H1 (cell line): ENCODE data around the gene OPA3. TPM values are rescaled to one million over a fixed set of nuclear protein-coding genes. Genes with fewer than 3 reads are reported as not detected.

Source experiments
- CTCF ChIA-PET: fragments of 300-600 bp; sonication (Branson Sonifier 250); formaldehyde crosslinking; loops from one replicate; lab custom pipeline; 2021; ENCODE audit not compliant: partially characterized antibody; lab: Charles Lee
- POLR2A ChIA-PET: fragments of 300-600 bp; sonication (Branson Sonifier 250); formaldehyde crosslinking; loops from one replicate; lab custom pipeline; 2021; ENCODE audit warnings: inconsistent platforms; ENCODE audit not compliant: partially characterized antibody; lab: Charles Lee
- DNase-seq, 2 experiments: peaks; one replicate each; pipeline versions ENCODE4 v3.0.0 to v3.0.0-alpha.2; 2010 to 2022; ENCODE audit warnings: low spot score in 2 of 2, low read depth in 1 of 2, mixed read lengths in 1 of 2
- FAIRE-seq: peaks from 2 replicates; lab custom pipeline; 2011; peaks lifted over from hg19 to GRCh38; lab: Jason Lieb, UNC
- H2AFZ ChIP-seq: 2 replicates; pipeline ENCODE4 v1.8.1; 2012; ENCODE audit warnings: low read length, inconsistent platforms
- H2AK5ac ChIP-seq: 2 replicates; pipeline ENCODE4 v1.6.1; 2013; ENCODE audit warnings: low read depth, low read length
- H2BK120ac ChIP-seq: replicated peaks from 2 replicates; pipeline ENCODE3; 2013; ENCODE audit warnings: low read depth, low read length, inconsistent platforms
- H2BK12ac ChIP-seq: 2 replicates; pipeline ENCODE4 v1.6.1; 2013; ENCODE audit warnings: low read depth, low read length
- H2BK15ac ChIP-seq: 2 replicates; pipeline ENCODE4 v1.6.1; 2013; ENCODE audit warnings: low read length
- H2BK20ac ChIP-seq: 2 replicates; pipeline ENCODE4 v1.6.1; 2013; ENCODE audit warnings: low read length
- H2BK5ac ChIP-seq: 2 replicates; pipeline ENCODE4 v1.6.1; 2013; ENCODE audit warnings: low read depth, low read length
- H3K14ac ChIP-seq: 2 replicates; pipeline ENCODE4 v1.6.1; 2013; ENCODE audit warnings: inconsistent platforms; ENCODE audit not compliant: insufficient read length
- H3K18ac ChIP-seq: 2 replicates; pipeline ENCODE4 v1.6.1; 2013; ENCODE audit warnings: low read length; ENCODE audit errors: extremely low read depth
- H3K23ac ChIP-seq: 2 replicates; pipeline ENCODE4 v1.6.1; 2013; ENCODE audit warnings: inconsistent platforms; ENCODE audit not compliant: insufficient read length
- H3K23me2 ChIP-seq: 2 replicates; pipeline ENCODE4 v1.6.1; 2013; ENCODE audit warnings: low read depth, low read length
- H3K27ac ChIP-seq: 2 replicates; pipeline ENCODE4 v1.6.1; 2011; ENCODE audit warnings: low read depth, low read length, inconsistent platforms
- H3K27me3 ChIP-seq, 4 experiments: replicated peaks in 1 of 4; 1 replicate in 1 of 4; 2 replicates in 3 of 4; pipeline versions ENCODE4 v1.6.1 to v1.8.1; 2011 to 2013; ENCODE audit warnings: low read length in 3 of 4, mild to moderate bottlenecking in 3 of 4, inconsistent platforms in 2 of 4, mixed read lengths in 2 of 4, moderate library complexity in 1 of 4; ENCODE audit not compliant: control insufficient read depth in 3 of 4, insufficient read depth in 3 of 4; ENCODE audit errors: extremely low read depth in 1 of 4
- H3K36me3 ChIP-seq, 4 experiments: 2 replicates each; pipeline versions ENCODE4 v1.6.1 to v1.8.1; 2011 to 2013; ENCODE audit warnings: mild to moderate bottlenecking in 4 of 4, low read length in 3 of 4, moderate library complexity in 2 of 4, control low read depth in 1 of 4, inconsistent platforms in 1 of 4; ENCODE audit not compliant: insufficient read depth in 4 of 4, control insufficient read depth in 2 of 4
- H3K4ac ChIP-seq: replicated peaks from 2 replicates; pipeline ENCODE3; 2013; ENCODE audit warnings: low read length, low read depth, mixed read lengths, inconsistent platforms; ENCODE audit not compliant: insufficient read length
- H3K4me1 ChIP-seq, 4 experiments: replicated peaks in 1 of 4; 1 replicate in 1 of 4; 2 replicates in 3 of 4; pipeline versions ENCODE4 v1.6.1 to v1.8.1; 2011 to 2013; ENCODE audit warnings: low read length in 3 of 4, inconsistent platforms in 2 of 4, mixed read lengths in 1 of 4; ENCODE audit not compliant: insufficient read depth in 4 of 4, control insufficient read depth in 3 of 4
- H3K4me2 ChIP-seq, 2 experiments: 2 replicates each; pipeline versions ENCODE4 v1.6.1 to v1.8.1; 2011 to 2013; ENCODE audit warnings: low read depth in 2 of 2, low read length in 2 of 2, control low read depth in 1 of 2, inconsistent platforms in 1 of 2, mild to moderate bottlenecking in 1 of 2; ENCODE audit not compliant: insufficient read depth in 1 of 2
- H3K4me3 ChIP-seq, 4 experiments: fragments of 200-600, 300-600 bp in 1 of 4; sonication (generic), shearing (Covaris generic), sonication (Bioruptor Twin) in 1 of 4; 2 replicates each; pipeline versions ENCODE4 v1.5.1 to v1.8.1; 2011 to 2016; ENCODE audit warnings: low read length in 4 of 4, low read depth in 3 of 4, control low read depth in 2 of 4, inconsistent platforms in 2 of 4, mild to moderate bottlenecking in 2 of 4, mixed read lengths in 1 of 4, moderate library complexity in 1 of 4; ENCODE audit not compliant: insufficient read depth in 2 of 4; ENCODE audit errors: extremely low read depth in 1 of 4
- H3K56ac ChIP-seq: replicated peaks from 2 replicates; pipeline ENCODE3; 2013; ENCODE audit warnings: low read depth, mild to moderate bottlenecking, mixed read lengths, low read length, inconsistent platforms; ENCODE audit not compliant: insufficient read length
- H3K79me1 ChIP-seq: 2 replicates; pipeline ENCODE4 v1.6.1; 2013; ENCODE audit warnings: low read depth, low read length, control low read depth
- H3K79me2 ChIP-seq, 2 experiments: 2 replicates each; pipeline versions ENCODE4 v1.6.1 to v1.8.1; 2012 to 2013; ENCODE audit warnings: low read length in 2 of 2, mild to moderate bottlenecking in 2 of 2, inconsistent platforms in 1 of 2; ENCODE audit not compliant: insufficient read depth in 2 of 2, control insufficient read depth in 1 of 2
- H3K9ac ChIP-seq, 4 experiments: replicated peaks in 1 of 4; 1 replicate in 1 of 4; 2 replicates in 3 of 4; pipeline versions ENCODE4 v1.6.1 to v1.8.1; 2011 to 2013; ENCODE audit warnings: low read depth in 3 of 4, low read length in 3 of 4, control low read depth in 2 of 4, mild to moderate bottlenecking in 2 of 4, moderate library complexity in 2 of 4, inconsistent platforms in 1 of 4; ENCODE audit errors: extremely low read depth in 1 of 4
- H3K9me3 ChIP-seq, 2 experiments: 2 replicates each; pipeline versions ENCODE4 v1.6.1 to v1.8.1; 2012 to 2013; ENCODE audit warnings: mild to moderate bottlenecking in 2 of 2, moderate library complexity in 2 of 2, control low read depth in 1 of 2, inconsistent platforms in 1 of 2, low read depth in 1 of 2, low read length in 1 of 2, mixed read lengths in 1 of 2; ENCODE audit not compliant: insufficient read depth in 2 of 2
- H4K20me1 ChIP-seq, 2 experiments: replicated peaks in 1 of 2; 2 replicates each; pipeline versions ENCODE3 to v1.8.1; 2011 to 2013; ENCODE audit warnings: inconsistent platforms in 2 of 2, low read length in 2 of 2, mild to moderate bottlenecking in 1 of 2; ENCODE audit not compliant: insufficient read depth in 2 of 2, control insufficient read depth in 1 of 2
- H4K5ac ChIP-seq: 2 replicates; pipeline ENCODE4 v1.6.1; 2013; ENCODE audit warnings: low read length, low read depth, mixed read lengths, inconsistent platforms; ENCODE audit not compliant: insufficient read length
- H4K8ac ChIP-seq: 2 replicates; pipeline ENCODE4 v1.8.0; 2013; ENCODE audit warnings: mild to moderate bottlenecking, moderate library complexity, low read length, inconsistent platforms; ENCODE audit not compliant: insufficient read depth; ENCODE audit errors: extremely low read depth
- H4K91ac ChIP-seq: replicated peaks from 2 replicates; pipeline ENCODE3; 2013; ENCODE audit warnings: low read length, mixed read lengths, inconsistent platforms; ENCODE audit not compliant: insufficient read length
- BACH1 ChIP-seq: IDR thresholded peaks from 2 replicates; pipeline ENCODE4 v1.6.1; 2012; ENCODE audit warnings: low read length, improper control_type of control experiment
- CBX8 ChIP-seq: fragments of 300-800, 300-1000 bp; sonication (generic); IDR thresholded peaks from 2 replicates; pipeline ENCODE4 v1.7.1; 2016; ENCODE audit warnings: low read depth, low read length, borderline replicate concordance
- CEBPB ChIP-seq: IDR thresholded peaks from 2 replicates; pipeline ENCODE4 v1.6.1; 2012; ENCODE audit warnings: low read depth, low read length
- CREB1 ChIP-seq: IDR thresholded peaks from 2 replicates; pipeline ENCODE4 v1.6.1; 2012; ENCODE audit warnings: inconsistent platforms
- EZH2 ChIP-seq: fragments of 200-600 bp; sonication (generic); IDR thresholded peaks from 2 replicates; pipeline ENCODE4 v1.7.1; 2012; ENCODE audit warnings: low read depth, mild to moderate bottlenecking, moderate library complexity, low read length, inconsistent platforms; ENCODE audit not compliant: severe bottlenecking
- FOSL1 ChIP-seq: IDR thresholded peaks from 2 replicates; pipeline ENCODE4 v1.6.1; 2011; ENCODE audit warnings: mild to moderate bottlenecking, low read depth, low read length, moderate library complexity; ENCODE audit not compliant: insufficient read depth
- GABPA ChIP-seq: IDR thresholded peaks from 2 replicates; pipeline ENCODE4 v1.6.1; 2011; ENCODE audit warnings: mild to moderate bottlenecking, low read length, moderate library complexity, borderline replicate concordance; ENCODE audit not compliant: insufficient read depth
- RBBP5 ChIP-seq: IDR thresholded peaks from 2 replicates; pipeline ENCODE4 v1.7.1; 2012; ENCODE audit warnings: low read depth, mild to moderate bottlenecking, inconsistent platforms, low read length, moderate library complexity, borderline replicate concordance
- SIN3A ChIP-seq, 2 experiments: IDR thresholded peaks in 1 of 2; conservative IDR thresholded peaks in 1 of 2; 2 replicates each; pipeline ENCODE4 v1.6.1; 2011 to 2012; ENCODE audit warnings: low read length in 2 of 2, improper control_type of control experiment in 1 of 2, low read depth in 1 of 2, mild to moderate bottlenecking in 1 of 2
- SUZ12 ChIP-seq: fragments of 200-600 bp; sonication (generic); IDR thresholded peaks from 2 replicates; pipeline ENCODE4 v1.6.1; 2012; ENCODE audit warnings: mild to moderate bottlenecking, inconsistent platforms, low read length, moderate library complexity, mixed read lengths
- TAF1 ChIP-seq: IDR thresholded peaks from 2 replicates; pipeline ENCODE4 v1.6.1; 2011; ENCODE audit warnings: mild to moderate bottlenecking, low read depth, low read length
- TCF12 ChIP-seq: IDR thresholded peaks from 2 replicates; pipeline ENCODE4 v1.6.1; 2011; ENCODE audit warnings: low read depth, mild to moderate bottlenecking, low read length
- USF2 ChIP-seq: IDR thresholded peaks from 2 replicates; pipeline ENCODE4 v1.6.1; 2011; ENCODE audit warnings: low read length, improper control_type of control experiment
- WGBS, 2 experiments: shearing (Covaris generic) in 1 of 2; methylation state at CpG; one replicate each; pipeline versions ENCODE4 v1.1.6 to v1.1.7; 2013 to 2015; ENCODE audit warnings: low lambda C conversion rate in 2 of 2, mixed read lengths in 2 of 2, inconsistent platforms in 1 of 2, low coverage in 1 of 2, missing lambda C conversion rate in 1 of 2; ENCODE audit not compliant: insufficient replicate concordance in 2 of 2, insufficient coverage in 1 of 2, insufficient read length in 1 of 2; ENCODE audit errors: extremely low coverage in 1 of 2, missing lambda C conversion rate in 1 of 2; 5-methylcytosine and 5-hydroxymethylcytosine counted together
- polyA plus RNA-seq, 7 experiments: library from polyadenylated mRNA; depleted of rRNA in 3 of 7; stranded (reverse) in 5 of 7; unstranded in 2 of 7; fragments of >200 nt in 5 of 7; fragments of 200-250 nt in 2 of 7; gene quantifications; 1 replicate in 5 of 7; 2 replicates in 1 of 7; 4 replicates in 1 of 7; pipeline versions ENCODE4 v1.2.1 to v1.2.3, GENCODE V29; 2011 to 2013; ENCODE audit warnings: missing spikeins in 2 of 7, mixed read lengths in 2 of 7
- total RNA-seq: library from RNA; stranded (reverse); fragmentation: NEBNext Ultra II Directional; extraction: Animal tissue kit (Norgen Biotek cat#: 25700); gene quantifications from 2 replicates; pipeline ENCODE4 v1.2.1, GENCODE V29; 2021

The OPA3 gene
- total and polyA plus RNA-seq, 2 of the 8 experiments (the other 6 are each of a cell fraction or from before 2014, with no cell fraction given): 12.5 to 14.5 TPM

DNA sequence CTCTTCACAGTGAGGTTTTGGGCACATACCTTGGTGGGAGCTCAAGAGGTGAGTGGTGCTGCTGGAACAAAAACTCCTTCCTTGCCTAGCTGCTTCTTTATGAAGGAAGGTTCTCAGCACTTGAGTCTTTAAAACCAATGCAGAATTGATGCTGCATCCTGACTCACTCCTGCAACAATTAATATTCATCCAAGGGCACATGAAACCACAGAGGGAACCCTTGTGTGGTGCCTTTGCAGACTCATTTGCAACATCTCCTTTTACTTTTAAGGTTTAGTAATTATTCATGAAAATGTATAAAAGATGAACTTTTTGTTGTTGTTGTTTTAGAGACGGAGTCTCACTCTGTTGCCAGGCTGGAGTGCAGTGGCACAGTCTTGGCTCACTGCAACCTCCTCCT is 30.1 kb downstream of the OPA3 start:
- no peak overlapping the region for H2AFZ ChIP-seq
- H3K4me3 ChIP-seq: no peak overlapping the region
- H3K36me3 ChIP-seq: no peaks in the 10 kb centered on the region
- DNase-seq: no peak
- no peak overlapping the region for H3K9ac ChIP-seq
- no peak overlapping the region for H2AK5ac ChIP-seq
- FAIRE-seq: no peak
- ChIA-PET CTCF (interaction anchor here (0.6 to 7.7 kb wide), 13 partner anchors 14 to 219 kb away, joined by 3 to 79 read pairs (median 4); partner anchors contain the start of gene PPM1N), POLR2A (interaction anchor here (0.9 to 2.6 kb wide), 7 partner anchors 23 to 163 kb away, joined by 3 to 11 read pairs (median 4); no protein-coding TSS in a partner anchor)
- no peaks in the 10 kb centered on the region for H3K23me2 ChIP-seq
- H3K79me1 ChIP-seq: no peaks in the 10 kb centered on the region
- H3K27ac ChIP-seq: no peak overlapping the region
- no peak overlapping the region for H4K91ac ChIP-seq
- peak overlapping the region in 1 of 2 experiments; percentile 61; a peak in 1 of 4 replicates for H3K4me2 ChIP-seq
- H3K4me1 ChIP-seq: peaks cover 0 to 8% (median 5%) of the 10 kb centered on the region in 4 experiments; a peak in 6 of 7 replicates
- H2BK20ac ChIP-seq: peak overlapping the region; percentile 15; the same call in 1 of the 2 replicates
- H3K4ac ChIP-seq: no peak overlapping the region
- no peak overlapping the region for H3K14ac ChIP-seq
- no peak overlapping the region for H4K8ac ChIP-seq
- no peak overlapping the region for H3K56ac ChIP-seq
- H4K20me1 ChIP-seq: peaks cover 0 to 3% of the 10 kb centered on the region in 2 experiments
- no peaks in the 10 kb centered on the region for H3K27me3 ChIP-seq
- no peak overlapping the region for H2BK120ac ChIP-seq
- no peak overlapping the region for H3K23ac ChIP-seq
- H2BK5ac ChIP-seq: no peak overlapping the region
- WGBS, 2 experiments: 89% methylated on average over 1 of the region's 1 CpG; no CpG with 5 or more reads in 1 of the 2 experiments
- H3K18ac ChIP-seq: no peak overlapping the region
- no peak overlapping the region for H2BK15ac ChIP-seq
- no peaks in the 10 kb centered on the region for H3K9me3 ChIP-seq
- no peak overlapping the region for H4K5ac ChIP-seq
- H2BK12ac ChIP-seq: no peak overlapping the region
- no peaks in the 10 kb centered on the region for H3K79me2 ChIP-seq
- no peak for TF ChIP-seq FOSL1
- no peak for TF ChIP-seq SIN3A (conservative IDR thresholded peaks at IDR 0.05 in 1 of 2, IDR thresholded peaks at IDR 0.05 in 1 of 2; ENCODE audit: low read depth in 1 of 2, low read length in 2 of 2)
- TF ChIP-seq TAF1: no peak
- TF ChIP-seq USF2: no peak
- TF ChIP-seq CEBPB: no peak
- no peak for TF ChIP-seq CBX8
- TF ChIP-seq EZH2: no peak
- no peak for TF ChIP-seq SUZ12
- TF ChIP-seq BACH1: no peak
- TF ChIP-seq TCF12: no peak
- TF ChIP-seq RBBP5: no peak
- no peak for TF ChIP-seq CREB1
- no peak for TF ChIP-seq GABPA
